WI38 (cell line): Measurements from ENCODE around the gene PARS2.

Experiments used
- H3K4me3 ChIP-seq: 2 replicates; pipeline ENCODE4 v1.5.1; 2011; ENCODE audit warnings: low read depth, mild to moderate bottlenecking, control low read depth, low read length
- TF ChIP-seq, protein P1 (sequence below): IDR thresholded peaks from 2 replicates; pipeline ENCODE4 v1.5.1; 2012; ENCODE audit warnings: low read depth, mild to moderate bottlenecking, control low read depth, low read length

Gene PARS2

DNA sequence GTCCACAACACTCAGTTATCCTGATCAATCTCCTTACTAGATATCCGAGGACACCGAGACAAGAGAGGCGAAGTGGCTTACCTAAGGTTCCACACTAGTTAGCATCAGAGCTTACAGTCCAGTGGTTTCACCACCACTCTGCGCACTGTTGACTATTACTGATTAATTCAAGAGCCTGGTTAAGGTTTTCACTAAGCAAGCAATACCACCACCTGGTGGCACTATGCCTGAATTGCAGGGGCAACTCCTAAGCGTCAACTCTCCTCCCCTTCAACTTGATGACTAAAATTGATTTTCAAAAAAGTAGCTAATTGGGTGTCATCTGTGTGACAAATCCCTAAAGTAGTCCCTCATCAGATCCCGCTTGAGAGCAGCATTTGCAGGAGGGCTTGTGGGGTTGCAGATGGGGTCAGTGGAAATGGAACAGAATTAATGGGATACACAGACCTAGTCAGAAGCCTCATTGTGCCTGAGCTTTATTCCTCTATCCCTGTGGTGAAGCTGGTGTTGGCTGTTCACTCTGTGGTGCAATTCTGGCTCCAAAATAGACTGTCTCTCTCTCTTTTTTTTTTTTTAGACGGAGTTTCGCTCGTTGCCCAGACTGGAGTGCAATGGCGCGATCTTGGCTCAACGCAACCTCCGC, 27.7 kb upstream of the PARS2 start:
- H3K4me3 ChIP-seq, result no peak overlapping the region
- TF ChIP-seq, protein P1, sequence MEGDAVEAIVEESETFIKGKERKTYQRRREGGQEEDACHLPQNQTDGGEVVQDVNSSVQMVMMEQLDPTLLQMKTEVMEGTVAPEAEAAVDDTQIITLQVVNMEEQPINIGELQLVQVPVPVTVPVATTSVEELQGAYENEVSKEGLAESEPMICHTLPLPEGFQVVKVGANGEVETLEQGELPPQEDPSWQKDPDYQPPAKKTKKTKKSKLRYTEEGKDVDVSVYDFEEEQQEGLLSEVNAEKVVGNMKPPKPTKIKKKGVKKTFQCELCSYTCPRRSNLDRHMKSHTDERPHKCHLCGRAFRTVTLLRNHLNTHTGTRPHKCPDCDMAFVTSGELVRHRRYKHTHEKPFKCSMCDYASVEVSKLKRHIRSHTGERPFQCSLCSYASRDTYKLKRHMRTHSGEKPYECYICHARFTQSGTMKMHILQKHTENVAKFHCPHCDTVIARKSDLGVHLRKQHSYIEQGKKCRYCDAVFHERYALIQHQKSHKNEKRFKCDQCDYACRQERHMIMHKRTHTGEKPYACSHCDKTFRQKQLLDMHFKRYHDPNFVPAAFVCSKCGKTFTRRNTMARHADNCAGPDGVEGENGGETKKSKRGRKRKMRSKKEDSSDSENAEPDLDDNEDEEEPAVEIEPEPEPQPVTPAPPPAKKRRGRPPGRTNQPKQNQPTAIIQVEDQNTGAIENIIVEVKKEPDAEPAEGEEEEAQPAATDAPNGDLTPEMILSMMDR, result peak; percentile 67

DNA sequence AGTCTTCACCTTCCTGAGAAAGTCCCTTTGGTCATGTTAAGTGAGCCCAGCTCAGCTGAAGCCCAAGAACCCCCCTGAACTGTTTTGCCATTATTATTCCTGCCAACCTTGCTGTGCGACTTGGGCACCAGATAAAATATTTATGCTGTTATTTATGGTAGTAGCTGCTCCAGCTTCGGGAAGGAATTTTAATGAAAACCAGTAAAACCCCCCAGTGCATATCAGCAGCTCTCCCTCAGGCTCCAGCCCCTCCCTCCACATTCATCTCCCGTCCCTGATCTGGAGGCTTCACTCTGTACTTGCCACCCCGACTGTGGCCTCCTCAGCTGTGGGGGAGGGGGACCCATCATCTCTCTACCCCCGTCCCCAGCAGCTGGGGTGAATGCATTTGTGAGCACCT, 24.1 kb upstream of the PARS2 start:
- TF ChIP-seq, protein P1, result no peak
- H3K4me3 ChIP-seq, result no peak overlapping the region

DNA sequence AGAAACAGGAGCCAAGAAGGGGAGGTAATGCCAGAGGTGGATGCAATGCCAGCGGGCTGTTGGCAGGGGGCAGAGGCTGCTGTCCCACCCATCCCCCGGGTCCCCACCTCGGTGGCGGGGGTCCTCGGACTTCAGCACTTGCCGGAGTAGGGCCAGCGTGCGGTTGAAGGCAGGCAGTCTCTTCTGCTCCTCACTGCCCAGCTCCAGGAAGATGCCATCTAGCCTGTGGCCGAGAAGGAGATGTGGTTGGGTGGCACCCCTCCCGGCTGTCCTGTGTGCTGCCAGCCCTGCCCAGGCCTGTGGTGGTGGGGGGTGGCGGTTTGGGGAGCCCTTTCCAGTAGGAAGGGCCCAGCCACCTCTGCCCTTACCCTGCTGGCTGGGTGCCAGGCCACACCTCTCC, 23.3 kb upstream of the PARS2 start:
- TF ChIP-seq, protein P1, result no peak
- H3K4me3 ChIP-seq, result no peak overlapping the region

DNA sequence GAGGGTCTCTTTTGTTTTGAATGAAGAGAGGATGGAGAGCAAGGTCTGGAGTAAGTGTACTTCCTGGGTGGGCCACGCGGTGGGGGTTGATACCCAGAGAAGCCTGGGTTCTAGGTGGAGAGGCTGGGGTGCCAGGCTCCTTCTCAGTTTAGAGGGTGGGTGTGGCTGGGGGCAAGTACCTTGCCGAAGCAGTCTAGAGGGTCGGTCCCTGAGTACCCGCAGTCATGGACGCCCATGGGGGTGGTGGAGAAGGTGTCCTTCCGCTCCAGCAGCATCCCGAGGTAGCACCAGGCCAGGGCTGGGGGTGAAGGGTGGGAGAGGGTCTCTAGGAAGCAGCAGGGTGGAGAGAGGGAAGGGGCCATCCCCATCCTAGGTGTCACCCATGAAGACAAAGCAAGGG, 22.5 kb upstream of the PARS2 start:
- H3K4me3 ChIP-seq, result no peak overlapping the region
- TF ChIP-seq, protein P1, result no peak

DNA sequence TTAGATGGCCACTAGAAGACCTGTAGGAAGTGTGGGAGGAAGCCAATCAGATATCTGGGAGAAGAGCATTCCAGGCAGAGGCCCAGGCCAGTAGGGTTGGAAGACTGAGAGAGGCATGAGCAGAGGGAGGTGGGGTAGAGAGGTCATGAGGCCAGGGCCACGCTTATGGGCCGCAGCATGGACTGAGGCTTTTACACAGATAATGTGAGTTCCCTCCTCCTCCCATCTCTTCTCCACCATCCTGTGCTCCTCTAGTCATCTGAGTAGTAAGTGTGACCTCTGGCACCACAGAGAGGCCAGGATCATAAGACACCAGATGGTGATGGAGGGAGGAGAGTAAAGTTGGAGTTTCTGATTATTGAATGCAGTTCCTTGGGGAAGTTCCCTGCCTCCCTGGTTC, 19.7 kb upstream of the PARS2 start:
- TF ChIP-seq, protein P1, result no peak

DNA sequence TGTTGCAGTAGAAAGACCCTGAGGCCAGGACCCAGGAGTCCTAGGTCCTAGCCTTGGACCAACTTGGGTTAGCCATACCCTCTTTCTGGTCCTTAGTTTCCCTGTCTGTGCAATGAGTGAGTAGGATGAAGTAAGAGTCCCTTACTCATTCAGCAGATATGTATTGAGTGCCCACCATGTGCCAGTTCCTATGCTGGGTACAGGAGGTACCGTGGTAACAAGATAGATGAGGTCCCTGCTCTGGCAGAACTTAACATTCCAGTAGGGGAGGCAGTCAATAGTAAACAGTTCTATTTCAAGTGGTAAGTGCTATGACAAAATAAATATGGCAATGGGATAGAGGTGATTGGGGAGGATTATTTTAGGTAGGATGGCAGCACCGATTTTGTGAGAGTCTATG, 18.3 kb upstream of the PARS2 start:
- TF ChIP-seq, protein P1, result no peak
- no peak overlapping the region for H3K4me3 ChIP-seq

More for the DNA sequence above, 19.7 kb upstream of the PARS2 start:
- H3K4me3 ChIP-seq, result no peak overlapping the region

DNA sequence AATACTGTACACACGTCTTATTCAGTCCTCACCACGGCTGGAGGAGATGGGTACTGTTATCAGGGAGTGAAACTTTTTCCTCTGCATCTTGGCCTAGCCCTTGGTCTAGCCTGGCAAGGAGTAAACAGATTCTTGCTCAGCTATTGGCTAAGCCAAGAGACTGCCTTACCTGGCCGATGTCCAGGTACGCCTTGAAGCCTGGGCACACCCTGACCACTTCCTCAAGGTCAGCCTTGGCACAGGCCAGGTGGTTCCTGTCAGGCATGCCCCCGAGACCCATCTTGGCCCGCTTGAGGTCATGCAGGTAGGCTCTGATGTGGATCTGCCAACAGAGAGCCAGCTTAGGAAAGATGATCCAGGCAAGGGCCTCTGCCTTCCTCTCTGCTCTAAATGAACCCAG, 17.8 kb upstream of the PARS2 start:
- TF ChIP-seq, protein P1, result no peak

More for the DNA sequence above, 17.8 kb upstream of the PARS2 start:
- H3K4me3 ChIP-seq, result no peak overlapping the region
